ENCODE results near the gene DNAH14.
"Not testable (repeated sequence)": the region's sequence is repeated elsewhere in the genome, so short reads cannot be mapped to it uniquely, and the experiment has no call there.

DNAH14 gene

DNA sequence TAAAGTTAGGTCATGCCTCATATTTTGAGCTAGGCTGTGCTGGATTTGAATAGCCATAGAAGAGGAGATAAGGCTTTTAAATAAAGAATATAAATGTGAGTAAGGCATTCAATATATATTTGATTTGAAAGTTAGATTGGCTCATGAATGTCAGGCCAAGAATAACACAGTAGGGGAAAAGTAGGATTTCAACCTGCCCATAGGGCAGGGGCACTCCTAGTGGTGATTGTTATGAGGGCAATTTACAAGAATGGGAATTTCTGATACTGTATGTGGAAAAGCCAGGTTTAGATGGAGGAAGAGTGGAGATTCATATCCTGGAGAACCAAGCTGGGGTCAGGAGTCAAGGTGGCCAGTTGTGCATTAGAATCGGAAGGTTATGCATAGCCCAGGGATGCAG, 74.9 kb downstream of the DNAH14 start:
- TF ChIP-seq, protein P1, sequence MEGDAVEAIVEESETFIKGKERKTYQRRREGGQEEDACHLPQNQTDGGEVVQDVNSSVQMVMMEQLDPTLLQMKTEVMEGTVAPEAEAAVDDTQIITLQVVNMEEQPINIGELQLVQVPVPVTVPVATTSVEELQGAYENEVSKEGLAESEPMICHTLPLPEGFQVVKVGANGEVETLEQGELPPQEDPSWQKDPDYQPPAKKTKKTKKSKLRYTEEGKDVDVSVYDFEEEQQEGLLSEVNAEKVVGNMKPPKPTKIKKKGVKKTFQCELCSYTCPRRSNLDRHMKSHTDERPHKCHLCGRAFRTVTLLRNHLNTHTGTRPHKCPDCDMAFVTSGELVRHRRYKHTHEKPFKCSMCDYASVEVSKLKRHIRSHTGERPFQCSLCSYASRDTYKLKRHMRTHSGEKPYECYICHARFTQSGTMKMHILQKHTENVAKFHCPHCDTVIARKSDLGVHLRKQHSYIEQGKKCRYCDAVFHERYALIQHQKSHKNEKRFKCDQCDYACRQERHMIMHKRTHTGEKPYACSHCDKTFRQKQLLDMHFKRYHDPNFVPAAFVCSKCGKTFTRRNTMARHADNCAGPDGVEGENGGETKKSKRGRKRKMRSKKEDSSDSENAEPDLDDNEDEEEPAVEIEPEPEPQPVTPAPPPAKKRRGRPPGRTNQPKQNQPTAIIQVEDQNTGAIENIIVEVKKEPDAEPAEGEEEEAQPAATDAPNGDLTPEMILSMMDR (IDR thresholded peaks at IDR 0.05), result no peak
- no peak for DNase-seq (ENCODE audit: low spot score)

DNA sequence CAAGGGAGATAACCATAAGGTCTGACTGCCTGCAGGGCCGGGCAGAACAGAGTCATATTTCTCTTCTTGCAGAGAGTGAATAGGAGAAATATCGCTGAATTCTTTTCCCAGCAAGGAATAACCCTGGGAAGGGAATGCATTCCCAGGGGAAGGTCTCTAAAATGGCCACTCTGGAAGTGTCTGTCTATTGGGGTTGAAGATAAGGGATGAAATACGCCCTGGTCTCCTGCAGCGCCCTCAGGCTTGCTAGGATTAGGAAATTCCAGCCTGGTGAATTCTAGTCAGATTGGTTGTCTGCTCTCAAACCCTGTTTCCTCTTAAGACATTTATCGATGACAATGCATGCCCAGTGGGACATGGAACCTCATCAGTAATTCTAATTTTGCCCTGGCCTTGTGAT, 76.9 kb downstream of the DNAH14 start:
- not testable (repeated sequence) for DNase-seq (ENCODE audit: low spot score); H3K27ac ChIP-seq; H3K4me3 ChIP-seq

More for the DNA sequence above, 74.9 kb downstream of the DNAH14 start:
- Histone ChIP-seq H3K27ac (no peak overlapping the region), H3K4me3 (no peak overlapping the region)

DNA sequence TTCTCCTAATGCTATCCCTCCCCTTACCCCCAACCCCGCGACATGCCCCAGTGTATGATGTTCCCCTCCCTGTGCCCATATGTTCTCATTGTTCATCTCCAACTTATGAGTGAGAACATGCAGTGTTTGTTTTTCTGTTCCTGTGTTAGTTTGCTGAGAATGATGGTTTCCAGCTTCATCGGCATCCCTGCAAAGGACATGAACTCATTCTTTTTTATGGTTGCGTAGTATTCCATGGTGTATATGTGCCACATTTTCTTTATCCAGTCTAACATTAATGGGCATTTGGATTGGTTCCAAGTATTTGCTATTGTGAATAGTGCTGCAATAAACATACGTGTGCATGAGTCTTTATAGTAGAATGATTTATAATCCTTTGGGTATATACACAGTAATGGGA, 78.6 kb downstream of the DNAH14 start:
- not testable (repeated sequence) for H3K27ac ChIP-seq; DNase-seq (ENCODE audit: low spot score); H3K4me3 ChIP-seq

DNA sequence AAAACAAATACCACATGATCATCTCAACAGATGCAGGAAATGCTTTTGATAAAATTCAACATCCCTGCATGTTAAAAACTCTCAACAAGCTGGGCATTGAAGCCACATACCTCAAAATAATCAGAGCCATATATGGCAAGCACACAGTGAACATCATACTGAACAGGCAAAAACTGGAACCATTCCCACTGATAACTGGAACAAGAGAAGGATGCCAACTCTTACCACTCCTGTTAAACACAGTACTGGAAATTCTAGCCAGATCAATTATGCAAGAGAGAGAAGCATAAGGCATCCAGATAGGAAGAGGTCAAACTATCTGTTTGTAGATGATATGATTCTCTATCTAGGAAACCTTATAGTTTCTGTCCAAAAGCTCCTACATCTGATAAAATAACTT, 91.6 kb downstream of the DNAH14 start:
- no peak for DNase-seq (ENCODE audit: low spot score)
- TF ChIP-seq, protein P1 (IDR thresholded peaks at IDR 0.05), result no peak
- Histone ChIP-seq H3K4me3 (no peak overlapping the region), H3K27ac (no peak overlapping the region)

DNA sequence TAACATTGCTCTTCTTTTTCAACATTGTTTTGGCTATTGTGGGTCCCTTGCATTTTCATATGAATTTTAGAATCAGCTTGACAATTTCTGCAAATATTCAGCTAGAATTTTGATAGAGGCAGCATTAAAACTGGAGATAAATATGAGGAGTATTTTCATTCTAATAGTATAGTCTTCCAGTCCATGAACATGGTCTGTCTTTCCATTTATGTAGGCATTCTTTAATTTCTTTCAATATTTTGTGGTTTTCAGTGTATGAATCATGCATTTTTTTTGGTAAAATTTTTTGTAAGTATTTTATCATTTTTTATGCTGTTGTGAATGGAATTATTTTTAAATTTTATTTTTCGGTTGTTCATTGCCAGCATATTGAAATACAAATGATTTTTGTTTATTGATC, 97.2 kb downstream of the DNAH14 start:
- no peak for DNase-seq (ENCODE audit: low spot score)
- TF ChIP-seq, protein P1 (IDR thresholded peaks at IDR 0.05), result no peak
- no peak overlapping the region for H3K27ac ChIP-seq
- no peak overlapping the region for H3K4me3 ChIP-seq

DNA sequence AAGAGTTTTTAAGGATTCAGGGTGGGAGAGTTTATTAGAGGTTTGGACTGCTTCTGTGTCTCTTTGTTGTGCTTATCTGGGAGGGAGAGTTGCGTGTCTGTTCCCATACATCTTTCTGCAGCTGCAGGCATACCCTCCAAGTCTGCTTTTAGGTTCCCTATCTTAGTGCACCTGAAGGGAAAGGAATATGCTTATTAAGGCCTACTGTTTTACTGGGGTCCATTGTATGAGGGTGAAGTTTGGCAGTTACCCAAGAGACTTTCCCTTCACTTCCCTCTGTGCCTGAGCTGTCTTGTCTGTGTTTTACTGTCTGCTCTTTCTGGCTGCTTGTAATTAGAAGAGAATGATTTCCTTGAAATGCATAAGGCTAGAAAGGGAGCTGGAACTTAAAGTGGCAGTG, 107.0 kb downstream of the DNAH14 start:
- not testable (repeated sequence) for H3K27ac ChIP-seq; DNase-seq (ENCODE audit: low spot score); H3K4me3 ChIP-seq

DNA sequence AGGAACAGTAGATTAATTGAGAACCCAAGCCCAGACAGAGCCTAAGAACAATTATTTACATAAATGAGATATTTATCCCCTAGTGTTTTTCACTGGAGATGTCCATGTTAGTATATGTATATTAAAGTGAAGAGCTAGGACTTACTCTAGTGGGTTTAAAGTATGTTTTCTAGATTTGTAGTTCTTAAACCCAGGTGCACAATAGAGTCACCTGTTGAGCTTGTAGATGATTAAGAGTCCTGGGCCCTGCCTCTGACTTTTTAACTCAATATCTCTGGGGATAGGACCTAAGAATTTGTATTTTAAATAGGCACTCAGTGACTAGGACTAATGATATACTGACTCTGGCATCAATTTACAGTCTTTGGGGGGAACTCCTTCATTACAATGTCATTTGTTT, 112.8 kb downstream of the DNAH14 start:
- Histone ChIP-seq H3K27ac (no peak overlapping the region), H3K4me3 (no peak overlapping the region)
- DNase-seq (ENCODE audit: low spot score), result no peak
- TF ChIP-seq, protein P1 (IDR thresholded peaks at IDR 0.05), result no peak

DNA sequence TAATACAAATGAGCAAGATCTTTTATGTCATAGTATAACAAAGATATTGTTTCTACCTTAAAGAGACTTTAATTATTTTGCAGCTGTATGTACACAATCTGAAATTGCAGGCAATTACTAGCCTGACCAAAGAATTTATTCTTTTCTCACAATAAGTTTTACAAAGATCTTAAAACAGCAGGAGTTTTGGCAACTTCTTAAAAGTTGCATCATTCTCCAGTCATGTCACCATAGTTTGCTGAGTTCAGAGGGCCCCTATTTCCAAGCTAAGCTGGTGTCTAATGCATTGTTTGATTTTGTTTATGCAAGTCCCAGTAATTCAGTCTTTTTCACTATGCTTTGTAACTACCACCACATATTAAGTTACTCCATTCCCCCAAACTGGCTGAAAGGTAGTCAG, 114.8 kb downstream of the DNAH14 start:
- DNase-seq (ENCODE audit: low spot score), result no peak
- H3K4me3 ChIP-seq, result no peak overlapping the region
- TF ChIP-seq, protein P1 (IDR thresholded peaks at IDR 0.05), result no peak
- H3K27ac ChIP-seq, result no peak overlapping the region

DNA sequence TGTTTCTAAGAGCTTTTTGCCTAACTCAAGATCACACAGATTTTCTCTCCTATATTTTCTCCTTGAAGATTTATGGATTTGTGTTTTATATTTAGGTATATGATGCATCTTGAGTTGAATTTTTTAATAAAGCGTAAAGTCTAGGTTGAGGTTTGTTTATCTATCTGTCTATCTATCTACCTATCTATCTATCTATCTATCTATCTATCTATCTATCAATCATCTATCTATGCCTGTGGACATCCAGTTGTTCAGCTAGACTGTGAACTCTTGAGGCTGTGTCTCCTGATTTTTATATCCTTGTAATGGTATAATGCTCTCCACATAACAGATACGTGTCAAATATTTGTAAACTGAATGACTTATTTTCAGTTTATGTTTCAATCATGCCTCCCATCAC, 120.1 kb downstream of the DNAH14 start:
- TF ChIP-seq, protein P1 (IDR thresholded peaks at IDR 0.05), result no peak
- no peak for DNase-seq (ENCODE audit: low spot score)
- Histone ChIP-seq H3K4me3 (no peak overlapping the region), H3K27ac (no peak overlapping the region)
